Choroid plexus epithelial cell (primary cell): Measurements from ENCODE around the gene DDN.

Source experiments
- DNase-seq: peaks from one replicate; pipeline ENCODE4 v3.0.0-alpha.2; 2010; ENCODE audit warnings: low read depth
- H3K4me3 ChIP-seq: 2 replicates; pipeline ENCODE4 v1.5.1; 2011; ENCODE audit warnings: low read depth, mild to moderate bottlenecking, control low read depth, low read length, moderate library complexity
- CTCF ChIP-seq: conservative IDR thresholded peaks from 2 replicates; pipeline ENCODE4 v1.5.1; 2011; ENCODE audit warnings: low read depth, mild to moderate bottlenecking, control low read depth, inconsistent platforms, low read length, moderate library complexity

DDN gene

GRCh38 chr12:48956279-48957140 is 42.7 kb downstream of the DDN start:
- DNase-seq, result peak; percentile 98

GRCh38 chr12:48954841-48955501 is 44.2 kb downstream of the DDN start:
- TF ChIP-seq CTCF, result no peak
- no peak overlapping the region for H3K4me3 ChIP-seq
- no peak for DNase-seq

More at GRCh38 chr12:48956279-48957140, 42.7 kb downstream of the DDN start:
- TF ChIP-seq CTCF, result peak; percentile 26
- H3K4me3 ChIP-seq, result peak overlapping the region; percentile 99

DNA sequence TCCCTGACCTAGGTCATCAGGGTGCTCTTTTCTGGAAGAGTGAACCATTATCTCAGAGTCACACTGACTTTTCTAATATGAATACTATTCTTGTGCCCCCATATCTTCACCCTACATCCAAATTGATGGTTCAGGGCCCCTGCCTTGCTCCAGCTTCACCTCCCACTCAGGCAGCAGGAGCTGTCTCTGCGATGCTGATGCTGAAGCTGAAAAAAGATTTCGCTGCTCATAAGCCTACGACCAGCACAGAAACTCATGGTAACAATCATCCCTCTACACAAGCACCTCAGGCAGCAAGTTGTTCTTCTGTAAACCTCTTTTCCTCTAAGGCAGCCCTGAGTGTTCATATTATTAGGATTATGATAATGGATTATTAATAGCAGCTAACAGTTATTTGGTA is 45.1 kb downstream of the DDN start:
- H3K4me3 ChIP-seq, result no peak overlapping the region
- DNase-seq, result no peak
- TF ChIP-seq CTCF, result no peak

DNA sequence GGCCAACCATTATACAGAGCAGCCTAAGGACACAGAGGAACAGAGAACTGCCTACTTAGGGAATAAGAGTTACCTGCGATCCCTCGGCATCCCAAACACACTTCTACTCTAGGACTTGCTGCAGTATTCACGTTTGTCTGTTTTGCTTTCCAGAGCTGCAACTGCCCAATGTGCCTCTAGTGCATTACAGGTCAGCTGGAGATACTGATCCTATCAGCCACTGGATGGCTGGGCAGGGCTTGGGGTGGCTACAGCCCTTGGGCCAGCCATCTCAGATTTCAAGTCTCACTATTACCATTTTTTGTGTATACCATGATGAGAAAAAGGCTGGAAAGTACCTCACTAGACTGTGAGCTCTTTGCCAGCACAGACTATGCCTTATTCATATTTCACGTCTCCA is 46.5 kb downstream of the DDN start:
- no peak for DNase-seq
- TF ChIP-seq CTCF, result no peak
- H3K4me3 ChIP-seq, result no peak overlapping the region

- no peak for TF ChIP-seq CTCF
- H3K4me3 ChIP-seq, result no peak overlapping the region
- no peak for DNase-seq
Observed at GRCh38 chr12:48947727-48948126, 51.4 kb downstream of the DDN start.

DNA sequence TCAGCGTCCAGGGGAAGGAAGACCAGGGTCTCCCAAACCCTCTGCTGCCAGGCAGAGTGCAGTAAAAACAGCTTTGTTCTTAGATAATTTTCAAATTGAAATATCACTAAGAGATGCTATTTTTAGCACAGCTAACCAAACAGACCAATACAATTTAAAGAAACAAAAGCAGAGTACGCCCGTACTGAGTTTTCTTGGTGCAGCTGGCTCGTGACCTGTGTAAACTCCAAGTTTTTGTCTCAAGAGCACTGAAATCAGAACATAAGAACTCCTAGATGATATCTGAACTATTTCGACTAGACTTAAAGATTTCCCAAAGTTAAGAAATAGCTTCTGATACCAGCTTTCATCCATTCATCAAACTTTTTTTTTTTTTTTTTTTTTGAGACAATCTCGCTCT is 52.2 kb downstream of the DDN start:
- H3K4me3 ChIP-seq, result no peak overlapping the region
- no peak for DNase-seq
- no peak for TF ChIP-seq CTCF

DNA sequence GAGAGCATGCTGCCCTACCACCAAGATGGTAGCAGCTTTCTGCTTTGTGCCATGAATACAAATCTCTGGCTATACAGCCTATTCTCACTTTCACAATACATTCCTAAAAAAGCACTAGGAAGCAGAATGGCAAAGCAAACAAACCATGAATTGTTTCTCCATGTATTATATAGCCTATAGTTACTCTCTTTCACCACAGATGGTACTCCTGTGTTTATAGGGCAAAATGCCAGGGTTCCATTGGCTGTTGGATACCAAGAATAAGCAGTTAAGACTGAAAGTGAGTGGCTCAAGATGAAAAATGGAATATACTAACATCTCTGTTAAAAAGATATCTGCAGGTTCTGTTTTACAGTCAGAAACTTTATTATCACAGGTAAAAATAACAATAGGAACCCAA is 53.0 kb downstream of the DDN start:
- DNase-seq, result peak; percentile 53
- no peak for TF ChIP-seq CTCF
- no peak overlapping the region for H3K4me3 ChIP-seq
